ENCODE measurements around the gene INPP5D.

The INPP5D gene

DNA sequence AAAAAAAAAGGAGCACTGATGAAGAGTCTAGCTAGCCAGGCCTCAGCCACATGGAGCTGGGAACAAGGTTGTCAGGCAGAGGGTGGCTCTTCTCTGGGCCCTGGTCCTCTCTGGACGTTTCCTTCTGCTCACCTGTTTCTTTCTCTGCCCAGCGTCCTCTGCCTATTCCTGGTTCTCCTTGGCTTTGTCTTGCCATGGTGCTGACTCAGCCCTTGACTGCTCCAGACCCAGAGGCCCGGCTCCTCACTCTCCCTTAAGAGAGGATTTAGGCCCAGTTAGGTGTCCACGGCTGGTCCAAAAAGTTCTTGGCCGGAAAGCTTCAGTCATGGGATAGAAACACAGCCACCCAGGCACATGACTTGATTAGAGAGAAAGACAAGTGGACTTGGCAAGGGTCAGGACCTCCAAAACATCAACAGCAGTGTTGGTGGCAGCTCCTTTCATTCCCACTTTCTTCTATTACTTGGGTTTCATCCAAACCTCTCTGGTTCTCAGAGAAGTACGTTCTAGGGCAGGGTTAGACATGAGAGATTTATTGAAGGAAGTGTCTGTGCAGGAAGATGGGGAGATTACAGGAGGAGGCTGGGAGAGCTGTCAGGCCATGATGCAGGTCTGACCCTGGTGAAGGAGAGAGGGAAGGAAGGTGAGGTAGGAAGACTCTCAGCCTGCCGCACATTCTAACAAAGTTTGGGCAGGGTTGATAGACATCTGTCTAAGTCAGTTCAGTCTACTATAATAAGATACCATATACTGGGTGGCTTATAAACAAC is 176.9 kb downstream of the INPP5D start:
- TF ChIP-seq, protein P1, sequence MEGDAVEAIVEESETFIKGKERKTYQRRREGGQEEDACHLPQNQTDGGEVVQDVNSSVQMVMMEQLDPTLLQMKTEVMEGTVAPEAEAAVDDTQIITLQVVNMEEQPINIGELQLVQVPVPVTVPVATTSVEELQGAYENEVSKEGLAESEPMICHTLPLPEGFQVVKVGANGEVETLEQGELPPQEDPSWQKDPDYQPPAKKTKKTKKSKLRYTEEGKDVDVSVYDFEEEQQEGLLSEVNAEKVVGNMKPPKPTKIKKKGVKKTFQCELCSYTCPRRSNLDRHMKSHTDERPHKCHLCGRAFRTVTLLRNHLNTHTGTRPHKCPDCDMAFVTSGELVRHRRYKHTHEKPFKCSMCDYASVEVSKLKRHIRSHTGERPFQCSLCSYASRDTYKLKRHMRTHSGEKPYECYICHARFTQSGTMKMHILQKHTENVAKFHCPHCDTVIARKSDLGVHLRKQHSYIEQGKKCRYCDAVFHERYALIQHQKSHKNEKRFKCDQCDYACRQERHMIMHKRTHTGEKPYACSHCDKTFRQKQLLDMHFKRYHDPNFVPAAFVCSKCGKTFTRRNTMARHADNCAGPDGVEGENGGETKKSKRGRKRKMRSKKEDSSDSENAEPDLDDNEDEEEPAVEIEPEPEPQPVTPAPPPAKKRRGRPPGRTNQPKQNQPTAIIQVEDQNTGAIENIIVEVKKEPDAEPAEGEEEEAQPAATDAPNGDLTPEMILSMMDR (IDR thresholded peaks at IDR 0.05; ENCODE audit: low read depth, low read length, missing control alignments), result no peak
- H3K4me3 ChIP-seq (ENCODE audit: low read depth, low read length), result no peak overlapping the region
- no peak for DNase-seq (ENCODE audit: low read depth)

- TF ChIP-seq, protein P1 (IDR thresholded peaks at IDR 0.05; ENCODE audit: low read depth, low read length, missing control alignments), result no peak
- H3K4me3 ChIP-seq (ENCODE audit: low read depth, low read length), result no peak overlapping the region
- no peak for DNase-seq (ENCODE audit: low read depth)
These were observed 180.8 kb downstream of the INPP5D start for GRCh38 chr2:233240897-233241296.

GRCh38 chr2:233241803-233242202 is 181.7 kb downstream of the INPP5D start:
- no peak for DNase-seq (ENCODE audit: low read depth)
- TF ChIP-seq, protein P1 (IDR thresholded peaks at IDR 0.05; ENCODE audit: low read depth, low read length, missing control alignments), result no peak
- no peak overlapping the region for H3K4me3 ChIP-seq (ENCODE audit: low read depth, low read length)

GRCh38 chr2:233242231-233242927 is 182.2 kb downstream of the INPP5D start:
- H3K4me3 ChIP-seq (ENCODE audit: low read depth, low read length), result no peak overlapping the region
- TF ChIP-seq, protein P1 (IDR thresholded peaks at IDR 0.05; ENCODE audit: low read depth, low read length, missing control alignments), result no peak
- DNase-seq (ENCODE audit: low read depth), result no peak

GRCh38 chr2:233243348-233243747 is 183.2 kb downstream of the INPP5D start:
- no peak for DNase-seq (ENCODE audit: low read depth)
- no peak overlapping the region for H3K4me3 ChIP-seq (ENCODE audit: low read depth, low read length)
- TF ChIP-seq, protein P1 (IDR thresholded peaks at IDR 0.05; ENCODE audit: low read depth, low read length, missing control alignments), result no peak

DNA sequence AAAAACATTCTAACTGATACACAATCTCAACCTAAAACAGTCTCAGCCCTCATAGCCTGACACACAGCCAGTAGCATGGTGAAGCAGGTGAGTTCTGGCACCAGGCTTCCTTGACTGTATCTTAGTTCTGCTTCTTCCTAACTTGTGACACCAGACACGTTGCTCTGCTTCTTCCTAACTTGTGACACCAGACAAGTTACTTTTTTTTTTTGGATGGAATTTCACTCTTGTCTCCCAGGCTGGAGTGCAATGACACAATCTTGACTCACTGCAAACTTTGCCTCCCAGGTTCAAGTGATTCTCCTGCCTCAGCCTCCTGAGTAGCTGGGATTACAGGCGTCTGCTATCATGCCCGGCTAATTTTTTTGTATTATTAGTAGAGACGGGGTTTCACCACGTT is 184.7 kb downstream of the INPP5D start:
- H3K4me3 ChIP-seq (ENCODE audit: low read depth, low read length), result no peak overlapping the region
- TF ChIP-seq, protein P1 (IDR thresholded peaks at IDR 0.05; ENCODE audit: low read depth, low read length, missing control alignments), result no peak
- no peak for DNase-seq (ENCODE audit: low read depth)

Data from GM12864 (cell line).